NB4 (cell line): ENCODE data around the gene MYO7B.

ENCODE experiments used
- DNase-seq: peaks from one replicate; pipeline ENCODE4 v3.0.0; 2010; ENCODE audit warnings: low read depth
- H3K4me3 ChIP-seq: one replicate; pipeline ENCODE4 v1.5.1; 2011; ENCODE audit warnings: mild to moderate bottlenecking, low read depth, low read length, moderate library complexity
- MYC ChIP-seq: IDR thresholded peaks from 2 replicates; pipeline ENCODE4 v1.6.1; 2011; ENCODE audit warnings: low read depth, low read length
- POLR2A ChIP-seq: IDR thresholded peaks from 2 replicates; pipeline ENCODE4 v1.6.1; 2011; ENCODE audit warnings: mild to moderate bottlenecking; ENCODE audit not compliant: insufficient read length; ENCODE audit errors: extremely low read depth
- TF ChIP-seq, protein P1 (sequence below): IDR thresholded peaks from one replicate; pipeline ENCODE4 v1.5.1; 2012; ENCODE audit warnings: low read depth, low read length
- TF ChIP-seq, protein P2 (sequence below): IDR thresholded peaks from 2 replicates; pipeline ENCODE4 v1.6.1; 2011; ENCODE audit warnings: low read depth, low read length

MYO7B gene

DNA sequence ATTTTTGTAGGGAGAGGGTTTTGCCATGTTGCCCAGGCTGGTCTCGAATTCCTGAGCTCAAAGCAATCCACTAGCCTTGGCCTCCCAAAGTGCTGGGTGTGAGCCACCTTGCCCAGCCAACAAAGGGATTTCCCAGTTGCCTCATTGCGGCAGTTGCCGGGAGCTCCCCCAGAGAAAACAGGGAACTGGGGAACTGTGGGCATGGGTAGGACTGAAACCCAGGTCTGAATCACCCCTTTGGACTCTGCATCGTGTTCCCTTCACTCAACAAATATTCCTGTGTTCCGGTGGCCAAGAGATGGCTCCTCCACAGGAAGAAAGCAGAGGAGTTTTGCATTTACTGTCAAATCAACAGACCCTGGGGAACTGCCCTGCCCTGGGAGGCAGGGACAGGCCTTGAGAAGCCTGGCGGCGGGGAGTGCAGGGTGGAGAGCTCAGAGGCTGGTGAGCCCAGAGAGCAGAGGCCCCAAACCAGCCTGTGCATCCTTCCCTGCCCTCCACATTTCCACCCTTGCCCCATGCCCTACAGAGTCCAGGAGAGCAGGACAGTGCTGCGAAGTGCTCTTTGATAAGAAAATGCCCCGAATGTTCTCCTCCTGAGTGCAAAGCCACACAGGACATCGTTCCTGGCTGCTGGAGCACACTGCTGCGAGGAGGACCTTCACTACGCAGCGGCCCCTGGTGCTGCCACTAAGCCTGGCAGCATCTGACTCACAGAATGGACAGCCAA lies 24.9 kb downstream of the MYO7B start:
- no peak overlapping the region for H3K4me3 ChIP-seq
- TF ChIP-seq MYC = no peak
- TF ChIP-seq POLR2A = no peak
- TF ChIP-seq, protein P1, sequence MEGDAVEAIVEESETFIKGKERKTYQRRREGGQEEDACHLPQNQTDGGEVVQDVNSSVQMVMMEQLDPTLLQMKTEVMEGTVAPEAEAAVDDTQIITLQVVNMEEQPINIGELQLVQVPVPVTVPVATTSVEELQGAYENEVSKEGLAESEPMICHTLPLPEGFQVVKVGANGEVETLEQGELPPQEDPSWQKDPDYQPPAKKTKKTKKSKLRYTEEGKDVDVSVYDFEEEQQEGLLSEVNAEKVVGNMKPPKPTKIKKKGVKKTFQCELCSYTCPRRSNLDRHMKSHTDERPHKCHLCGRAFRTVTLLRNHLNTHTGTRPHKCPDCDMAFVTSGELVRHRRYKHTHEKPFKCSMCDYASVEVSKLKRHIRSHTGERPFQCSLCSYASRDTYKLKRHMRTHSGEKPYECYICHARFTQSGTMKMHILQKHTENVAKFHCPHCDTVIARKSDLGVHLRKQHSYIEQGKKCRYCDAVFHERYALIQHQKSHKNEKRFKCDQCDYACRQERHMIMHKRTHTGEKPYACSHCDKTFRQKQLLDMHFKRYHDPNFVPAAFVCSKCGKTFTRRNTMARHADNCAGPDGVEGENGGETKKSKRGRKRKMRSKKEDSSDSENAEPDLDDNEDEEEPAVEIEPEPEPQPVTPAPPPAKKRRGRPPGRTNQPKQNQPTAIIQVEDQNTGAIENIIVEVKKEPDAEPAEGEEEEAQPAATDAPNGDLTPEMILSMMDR = no peak
- TF ChIP-seq, protein P2, sequence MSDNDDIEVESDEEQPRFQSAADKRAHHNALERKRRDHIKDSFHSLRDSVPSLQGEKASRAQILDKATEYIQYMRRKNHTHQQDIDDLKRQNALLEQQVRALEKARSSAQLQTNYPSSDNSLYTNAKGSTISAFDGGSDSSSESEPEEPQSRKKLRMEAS = no peak
- DNase-seq = no peak

DNA sequence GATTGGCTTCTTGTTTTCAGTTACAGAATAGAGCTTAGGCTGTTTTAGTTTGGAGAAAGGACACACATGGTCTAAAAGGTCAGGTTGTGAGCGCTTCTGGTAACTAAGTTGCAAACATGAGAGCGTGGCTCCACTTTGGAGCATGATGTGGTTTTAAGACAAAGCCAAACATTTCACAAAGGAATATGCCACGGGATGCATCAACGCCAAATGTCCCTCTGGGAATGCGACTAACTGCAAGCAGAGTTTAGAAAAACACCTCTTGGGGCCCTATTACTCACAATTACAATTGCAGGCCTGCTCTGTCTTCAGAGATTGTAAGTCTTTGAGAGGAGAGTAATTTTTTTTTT lies 25.4 kb downstream of the MYO7B start:
- no peak for DNase-seq
- TF ChIP-seq, protein P2 = no peak
- no peak for TF ChIP-seq POLR2A
- TF ChIP-seq MYC = no peak
- TF ChIP-seq, protein P1 = no peak
- no peak overlapping the region for H3K4me3 ChIP-seq

- TF ChIP-seq, protein P1 = no peak
- no peak for TF ChIP-seq MYC
- TF ChIP-seq, protein P2 = no peak
- TF ChIP-seq POLR2A = no peak
- no peak overlapping the region for H3K4me3 ChIP-seq
- no peak for DNase-seq
Measured at GRCh38 chr2:127561371-127561770, 25.9 kb downstream of the MYO7B start.

GRCh38 chr2:127562936-127563335 lies 27.5 kb downstream of the MYO7B start:
- TF ChIP-seq POLR2A = no peak
- no peak for TF ChIP-seq MYC
- TF ChIP-seq, protein P1 = no peak
- TF ChIP-seq, protein P2 = no peak
- no peak overlapping the region for H3K4me3 ChIP-seq
- DNase-seq = no peak

DNA sequence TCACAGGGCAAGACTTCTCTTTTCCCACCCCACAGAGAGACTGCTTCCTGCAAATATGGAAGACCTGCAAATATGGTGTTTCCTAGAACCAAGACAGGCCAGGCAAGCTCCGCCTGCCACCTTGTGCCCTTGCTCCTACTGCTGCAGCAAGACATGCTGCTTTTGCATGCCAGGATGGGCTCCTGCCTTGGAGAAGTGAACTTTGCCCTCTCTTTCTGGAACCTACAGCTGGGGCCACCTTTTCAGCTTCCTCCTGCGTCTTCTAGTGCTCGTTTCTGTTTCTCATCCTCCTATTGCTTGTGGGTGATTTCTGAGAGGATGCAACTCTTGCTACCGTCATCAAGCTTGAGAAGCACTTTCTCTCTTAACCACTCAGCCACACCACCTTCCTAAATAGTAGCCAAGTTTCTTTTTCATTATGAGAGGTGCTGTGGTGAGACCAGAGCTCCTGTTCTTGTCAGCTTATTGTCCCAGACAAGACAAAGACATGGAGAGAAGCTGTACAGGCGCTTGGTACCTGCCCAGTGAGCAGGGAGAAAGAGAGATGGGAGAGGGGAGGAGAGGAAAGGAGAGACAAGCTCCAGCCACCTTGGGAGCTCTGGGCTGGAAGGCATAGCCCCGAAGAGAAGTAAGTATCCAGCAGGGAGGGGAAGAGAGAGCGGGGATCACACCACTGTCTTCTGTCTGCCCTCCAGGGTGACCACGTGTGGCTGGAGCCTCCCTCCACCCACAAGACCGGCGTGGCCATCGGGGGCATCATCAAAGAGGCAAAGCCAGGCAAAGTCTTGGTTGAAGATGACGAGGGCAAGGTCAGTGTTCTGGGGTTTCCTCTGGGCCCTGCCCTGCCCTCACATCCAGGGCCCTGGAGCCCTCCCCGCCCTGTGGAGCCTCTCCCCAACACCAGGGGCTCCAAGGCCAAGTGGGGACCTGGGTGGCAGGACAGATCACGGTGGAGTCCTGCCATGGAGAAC lies 28.3 kb downstream of the MYO7B start:
- no peak overlapping the region for H3K4me3 ChIP-seq
- DNase-seq = peak; percentile 22
- no peak for TF ChIP-seq POLR2A
- TF ChIP-seq, protein P1 = no peak
- TF ChIP-seq, protein P2 = no peak
- no peak for TF ChIP-seq MYC
